ENCODE data around the gene DPM3.

GRCh38 chr1:155093911-155094621, 46.3 kb downstream of the DPM3 start:
- TF ChIP-seq POLR2A (IDR thresholded peaks at IDR 0.05), result no peak
- peak in 10 of 12 donors; percentile 6 to 63 (median 36) for TF ChIP-seq CTCF (IDR thresholded peaks at IDR 0.05)
